GM12891 (cell line): ENCODE data around the gene CLDN1.

ENCODE experiments used
- PAX5 ChIP-seq: IDR thresholded peaks from 2 replicates; pipeline ENCODE4 v1.6.1; 2011; ENCODE audit warnings: low read length, moderate library complexity, mild to moderate bottlenecking; ENCODE audit not compliant: insufficient read depth, severe bottlenecking
- POLR2A ChIP-seq: IDR thresholded peaks from 2 replicates; pipeline ENCODE4 v1.6.1; 2011; ENCODE audit warnings: low read depth, low read length, control low read depth
- POLR2AphosphoS5 ChIP-seq: IDR thresholded peaks from 2 replicates; pipeline ENCODE4 v1.6.1; 2011; ENCODE audit warnings: low read depth, low read length, control low read depth
- POU2F2 ChIP-seq: IDR thresholded peaks from 2 replicates; pipeline ENCODE4 v1.6.1; 2011; ENCODE audit warnings: low read depth, mild to moderate bottlenecking, control low read depth, low read length, moderate library complexity
- SPI1 ChIP-seq: IDR thresholded peaks from 2 replicates; pipeline ENCODE4 v1.6.1; 2011; ENCODE audit warnings: low read depth, low read length, control low read depth
- TAF1 ChIP-seq: IDR thresholded peaks from 2 replicates; pipeline ENCODE4 v1.6.1; 2011; ENCODE audit warnings: low read depth, low read length, control low read depth

DNA sequence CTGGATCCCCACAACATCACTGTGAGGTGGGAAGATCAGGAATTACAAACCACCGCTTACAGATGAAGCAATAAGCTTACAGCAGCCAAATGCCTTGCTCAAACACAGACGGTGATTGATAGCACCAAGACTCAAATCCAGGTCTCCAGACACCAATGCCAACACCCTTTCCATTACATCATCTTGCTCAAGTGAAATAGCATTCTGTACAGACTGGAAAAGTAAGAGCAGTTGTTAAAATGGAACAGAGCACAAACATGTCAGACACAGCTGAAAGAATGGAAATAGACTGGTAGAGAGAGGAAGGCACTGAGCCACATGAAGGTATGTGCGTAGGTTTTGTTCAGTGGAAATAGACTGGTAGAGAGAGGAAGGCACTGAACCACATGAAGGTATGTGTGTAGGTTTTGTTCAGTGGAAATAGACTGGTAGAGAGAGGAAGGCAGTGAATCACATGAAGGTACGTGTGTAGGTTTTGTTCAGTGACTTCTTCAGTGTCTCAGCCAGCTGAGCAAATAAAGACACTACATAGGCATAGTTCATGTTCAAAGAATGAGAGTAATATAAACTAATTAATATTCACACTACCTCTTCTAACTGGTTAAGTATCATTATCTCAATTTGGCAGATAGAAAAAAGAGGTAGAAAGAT lies 15.6 kb downstream of the CLDN1 start:
- TF ChIP-seq POLR2A (no peak), POLR2AphosphoS5 (no peak), TAF1 (no peak), SPI1 (no peak), PAX5 (no peak), POU2F2 (no peak)
